Tibial nerve (tissue), 4 donors: ENCODE data around the gene USP5. TPM values are rescaled to one million over a fixed set of nuclear protein-coding genes. Genes with fewer than 3 reads are reported as not detected.
A peak's percentile ranks its signal among the peaks of the same experiment; 100 is the strongest.

Experiments
- DNase-seq, 2 donors: peaks; one replicate each; pipeline ENCODE4 v3.0.0-alpha.2; 2019; ENCODE audit warnings: low spot score in 2 of 2
- H3K27ac ChIP-seq, 4 donors: fragments of 200-600 bp; sonication (generic) in 3 of 4; one replicate each; pipeline ENCODE4 v1.5.1; 2017 to 2019; ENCODE audit warnings: mild to moderate bottlenecking in 1 of 4
- H3K27me3 ChIP-seq, 2 donors: fragments of 200-600 bp; sonication (generic) in 1 of 2; one replicate each; pipeline versions ENCODE4 v1.5.1 to v1.6.0; 2017 to 2019
- H3K36me3 ChIP-seq, 3 donors: fragments of 200-600 bp; sonication (generic); one replicate each; pipeline ENCODE4 v1.5.1; 2018 to 2019
- H3K4me1 ChIP-seq, 4 donors: fragments of 200-600 bp; sonication (generic) in 3 of 4; one replicate each; pipeline ENCODE4 v1.5.1; 2017 to 2019
- H3K4me3 ChIP-seq, 4 donors: fragments of 200-600 bp; sonication (generic) in 3 of 4; one replicate each; pipeline ENCODE4 v1.5.1; 2017 to 2019; ENCODE audit warnings: mild to moderate bottlenecking in 1 of 4, moderate library complexity in 1 of 4
- H3K9me3 ChIP-seq, 4 donors: fragments of 200-600 bp; sonication (generic) in 3 of 4; one replicate each; pipeline ENCODE4 v1.5.1; 2017 to 2019
- EP300 ChIP-seq, 2 donors: sonication (generic); formaldehyde crosslinking; IDR thresholded peaks; one replicate each; pipeline ENCODE4 v1.6.1; 2017; ENCODE audit warnings: antibody characterized with exemption in 2 of 2, mild to moderate bottlenecking in 1 of 2
- POLR2A ChIP-seq, 2 donors: fragments of 450-650 bp; IDR thresholded peaks; one replicate each; pipeline ENCODE4 v1.6.1; 2017; ENCODE audit warnings: antibody characterized with exemption in 2 of 2, mild to moderate bottlenecking in 2 of 2, moderate library complexity in 2 of 2
- WGBS, 2 donors: methylation state at CpG; one replicate each; pipeline ENCODE4 v1.1.5; 2018; 5-methylcytosine and 5-hydroxymethylcytosine counted together
- total RNA-seq, 4 donors: library from RNA; depleted of rRNA; stranded (reverse); fragments of >200 nt; gene quantifications; one replicate each; pipeline ENCODE4 v1.1.0, GENCODE V29; 2016
- TF ChIP-seq, protein P1 (sequence below), 5 experiments: fragments of 200-600 bp in 3 of 5; fragments of 450-650 bp in 2 of 5; sonication (generic) in 3 of 5; IDR thresholded peaks; one replicate each; pipeline ENCODE4 v1.5.1; 2016 to 2019; ENCODE audit warnings: antibody characterized with exemption in 5 of 5, mild to moderate bottlenecking in 3 of 5, moderate library complexity in 2 of 5

Gene USP5, protein sequence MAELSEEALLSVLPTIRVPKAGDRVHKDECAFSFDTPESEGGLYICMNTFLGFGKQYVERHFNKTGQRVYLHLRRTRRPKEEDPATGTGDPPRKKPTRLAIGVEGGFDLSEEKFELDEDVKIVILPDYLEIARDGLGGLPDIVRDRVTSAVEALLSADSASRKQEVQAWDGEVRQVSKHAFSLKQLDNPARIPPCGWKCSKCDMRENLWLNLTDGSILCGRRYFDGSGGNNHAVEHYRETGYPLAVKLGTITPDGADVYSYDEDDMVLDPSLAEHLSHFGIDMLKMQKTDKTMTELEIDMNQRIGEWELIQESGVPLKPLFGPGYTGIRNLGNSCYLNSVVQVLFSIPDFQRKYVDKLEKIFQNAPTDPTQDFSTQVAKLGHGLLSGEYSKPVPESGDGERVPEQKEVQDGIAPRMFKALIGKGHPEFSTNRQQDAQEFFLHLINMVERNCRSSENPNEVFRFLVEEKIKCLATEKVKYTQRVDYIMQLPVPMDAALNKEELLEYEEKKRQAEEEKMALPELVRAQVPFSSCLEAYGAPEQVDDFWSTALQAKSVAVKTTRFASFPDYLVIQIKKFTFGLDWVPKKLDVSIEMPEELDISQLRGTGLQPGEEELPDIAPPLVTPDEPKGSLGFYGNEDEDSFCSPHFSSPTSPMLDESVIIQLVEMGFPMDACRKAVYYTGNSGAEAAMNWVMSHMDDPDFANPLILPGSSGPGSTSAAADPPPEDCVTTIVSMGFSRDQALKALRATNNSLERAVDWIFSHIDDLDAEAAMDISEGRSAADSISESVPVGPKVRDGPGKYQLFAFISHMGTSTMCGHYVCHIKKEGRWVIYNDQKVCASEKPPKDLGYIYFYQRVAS
- 10 to 100 TPM; 47.6 to 63.9 (median 56.8) TPM for total RNA-seq

DNA sequence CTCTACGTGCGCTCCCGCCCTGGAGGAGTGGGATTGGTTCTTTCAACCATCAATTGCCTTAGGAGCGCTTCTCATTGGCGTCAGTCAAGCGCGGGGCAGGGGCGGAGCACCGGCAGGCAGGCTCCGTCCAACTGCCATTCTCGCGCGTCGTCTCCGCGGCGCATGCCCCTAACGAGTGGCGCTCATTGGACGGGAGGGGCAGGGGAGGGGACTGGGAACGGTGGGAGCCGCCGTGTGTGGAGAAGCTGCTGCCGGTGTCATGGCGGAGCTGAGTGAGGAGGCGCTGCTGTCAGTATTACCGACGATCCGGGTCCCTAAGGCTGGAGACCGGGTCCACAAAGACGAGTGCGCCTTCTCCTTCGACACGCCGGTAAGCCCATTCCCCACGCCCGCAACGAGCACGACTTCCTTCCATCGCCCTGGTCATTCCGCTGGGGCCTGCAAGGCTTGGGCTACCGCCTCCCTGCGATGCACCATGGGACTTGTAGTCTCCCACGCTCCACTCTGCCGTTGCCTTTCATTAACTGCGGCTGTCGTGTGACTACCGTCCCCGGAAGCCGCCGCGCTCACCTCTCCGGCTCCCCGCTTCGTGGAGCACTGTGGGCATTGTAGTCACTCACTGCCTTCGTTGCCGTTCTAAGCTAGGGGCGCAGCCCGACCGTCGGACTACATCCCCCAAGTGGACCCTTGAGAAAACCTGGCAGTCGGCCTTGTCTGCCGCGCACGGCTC lies at the start of gene USP5:
Gene USP5 (plus strand): TSS at position 230 of the 730 bp plus-strand sequence. CDS start 30 bp downstream, at position 260.
- H3K4me3 ChIP-seq: peak within 1 kb of the TSS; percentile 62 to 84 (median 67)
- DNase-seq: peak; percentile 95 to 96
- TF ChIP-seq POLR2A (IDR thresholded peaks at IDR 0.05): peak in 1 of 2 donors; percentile 58
- peak; percentile 27 to 88 for TF ChIP-seq EP300 (IDR thresholded peaks at IDR 0.05)
- TF ChIP-seq, protein P1, sequence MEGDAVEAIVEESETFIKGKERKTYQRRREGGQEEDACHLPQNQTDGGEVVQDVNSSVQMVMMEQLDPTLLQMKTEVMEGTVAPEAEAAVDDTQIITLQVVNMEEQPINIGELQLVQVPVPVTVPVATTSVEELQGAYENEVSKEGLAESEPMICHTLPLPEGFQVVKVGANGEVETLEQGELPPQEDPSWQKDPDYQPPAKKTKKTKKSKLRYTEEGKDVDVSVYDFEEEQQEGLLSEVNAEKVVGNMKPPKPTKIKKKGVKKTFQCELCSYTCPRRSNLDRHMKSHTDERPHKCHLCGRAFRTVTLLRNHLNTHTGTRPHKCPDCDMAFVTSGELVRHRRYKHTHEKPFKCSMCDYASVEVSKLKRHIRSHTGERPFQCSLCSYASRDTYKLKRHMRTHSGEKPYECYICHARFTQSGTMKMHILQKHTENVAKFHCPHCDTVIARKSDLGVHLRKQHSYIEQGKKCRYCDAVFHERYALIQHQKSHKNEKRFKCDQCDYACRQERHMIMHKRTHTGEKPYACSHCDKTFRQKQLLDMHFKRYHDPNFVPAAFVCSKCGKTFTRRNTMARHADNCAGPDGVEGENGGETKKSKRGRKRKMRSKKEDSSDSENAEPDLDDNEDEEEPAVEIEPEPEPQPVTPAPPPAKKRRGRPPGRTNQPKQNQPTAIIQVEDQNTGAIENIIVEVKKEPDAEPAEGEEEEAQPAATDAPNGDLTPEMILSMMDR (IDR thresholded peaks at IDR 0.05): peak in 2 of 5 experiments; percentile 9 to 41
- H3K27ac ChIP-seq: peak within 1 kb of the TSS; percentile 86 to 99 (median 94)
- peaks cover 0 to 23% (median 14%) of the 10 kb centered on the region in 4 donors for H3K4me1 ChIP-seq
- no peaks in the 10 kb centered on the region for H3K27me3 ChIP-seq
- 0 to 1% methylated on average over 23 to 55 of the region's 65 CpGs for WGBS, 2 donors
- peaks cover 2 to 45% (median 5%) of the 10 kb centered on the region in 3 donors for H3K36me3 ChIP-seq
- H3K9me3 ChIP-seq: no peaks in the 10 kb centered on the region

DNA sequence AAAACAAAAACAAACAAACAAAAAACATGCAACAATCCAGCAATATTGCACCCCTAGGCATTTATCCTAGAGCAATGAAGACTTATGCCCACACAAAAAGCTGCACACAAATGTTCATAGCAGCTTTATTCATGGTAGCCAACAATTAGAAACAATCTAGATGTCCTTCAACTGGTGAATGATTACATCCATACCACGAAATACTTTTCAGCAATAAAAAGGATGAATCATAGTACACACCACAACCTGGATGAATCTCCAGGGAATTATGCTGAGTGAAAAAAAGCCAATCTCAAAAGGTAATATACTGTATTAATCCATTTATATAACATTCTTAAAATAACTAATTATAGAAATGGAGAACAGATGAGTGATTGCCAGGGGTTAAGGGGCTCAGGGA lies 44.8 kb upstream of the USP5 start:
- no peak for TF ChIP-seq EP300 (IDR thresholded peaks at IDR 0.05)
- TF ChIP-seq POLR2A (IDR thresholded peaks at IDR 0.05): no peak
- TF ChIP-seq, protein P1 (IDR thresholded peaks at IDR 0.05): no peak
- Histone ChIP-seq H3K9me3 (no peaks in the 10 kb centered on the region), H3K27ac (no peak overlapping the region), H3K27me3 (no peaks in the 10 kb centered on the region), H3K36me3 (no peaks in the 10 kb centered on the region), H3K4me1 (no peaks in the 10 kb centered on the region), H3K4me3 (no peak overlapping the region)
- 71 to 77% methylated on average over 1 of the region's 1 CpG for WGBS, 2 donors
- no peak for DNase-seq

DNA sequence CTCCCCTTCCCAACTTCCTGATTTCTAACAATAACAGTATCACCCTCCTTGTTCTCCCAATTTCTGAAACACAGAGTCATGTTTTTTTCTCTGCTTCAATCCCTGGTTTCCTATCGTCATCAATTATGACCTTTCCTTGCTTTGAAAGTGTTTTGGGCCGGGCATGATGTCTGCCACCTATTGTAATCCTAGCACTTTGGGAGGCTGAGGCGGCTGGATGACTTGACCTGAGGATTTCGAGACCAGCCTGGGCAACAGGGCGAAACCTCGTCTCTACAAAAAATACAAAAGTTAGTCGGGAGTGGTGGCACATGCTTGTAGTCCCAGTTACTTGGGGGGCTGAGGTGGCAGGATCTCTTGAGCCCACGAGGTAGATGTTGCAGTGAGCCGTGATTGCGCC lies 42.9 kb upstream of the USP5 start:
- no peak for DNase-seq
- H3K27ac ChIP-seq: no peak overlapping the region
- 62 to 75% methylated on average over 10 of the region's 10 CpGs for WGBS, 2 donors
- H3K9me3 ChIP-seq: no peaks in the 10 kb centered on the region
- no peak for TF ChIP-seq POLR2A (IDR thresholded peaks at IDR 0.05)
- no peak overlapping the region for H3K4me3 ChIP-seq
- H3K27me3 ChIP-seq: no peaks in the 10 kb centered on the region
- no peaks in the 10 kb centered on the region for H3K4me1 ChIP-seq
- no peaks in the 10 kb centered on the region for H3K36me3 ChIP-seq

DNA sequence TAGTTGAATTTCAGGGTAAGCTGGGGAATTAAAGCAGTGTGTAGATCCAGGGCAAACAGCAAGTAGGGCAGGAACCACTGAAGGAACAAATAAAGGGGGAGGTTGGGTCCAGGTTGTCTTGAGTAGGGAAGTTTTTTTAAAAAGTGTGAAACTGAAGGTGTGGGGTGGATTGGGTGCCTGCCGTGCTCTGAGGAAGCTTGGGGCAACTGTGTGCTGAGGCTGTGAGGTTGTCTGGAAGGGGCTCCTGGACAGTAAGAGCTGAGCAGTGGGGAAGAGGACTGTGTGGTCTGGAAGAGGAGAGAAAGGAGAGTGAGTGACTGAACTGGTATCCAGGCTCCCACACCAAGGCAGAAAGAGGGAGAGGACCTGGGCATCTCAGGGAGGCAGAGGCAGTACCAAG lies 41.2 kb upstream of the USP5 start:
- DNase-seq: no peak
- TF ChIP-seq, protein P1 (IDR thresholded peaks at IDR 0.05): no peak
- Histone ChIP-seq H3K27ac (no peak overlapping the region), H3K27me3 (peaks cover 0 to 9% of the 10 kb centered on the region in 2 donors), H3K36me3 (no peaks in the 10 kb centered on the region), H3K4me3 (no peak overlapping the region), H3K4me1 (no peaks in the 10 kb centered on the region), H3K9me3 (no peaks in the 10 kb centered on the region)
- 52 to 68% methylated on average over 1 of the region's 1 CpG for WGBS, 2 donors

DNA sequence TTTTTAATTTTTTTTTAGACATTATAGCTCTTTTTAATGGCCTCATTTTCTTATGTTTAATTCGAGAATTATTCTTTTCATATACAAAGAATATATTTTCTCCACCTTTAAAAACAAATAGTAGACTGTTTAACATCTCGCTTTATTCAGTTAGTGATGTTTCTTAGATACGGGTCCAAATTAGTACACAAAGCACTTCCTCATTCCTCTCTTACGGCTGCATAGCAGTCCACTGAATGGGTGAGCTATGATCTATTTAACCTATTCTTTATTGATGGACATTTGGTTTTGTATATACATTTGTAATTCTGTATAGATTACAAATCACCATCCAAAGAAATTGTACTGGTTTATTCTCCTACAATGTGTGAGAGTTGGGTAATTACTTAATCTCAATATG lies 38.6 kb upstream of the USP5 start:
- TF ChIP-seq, protein P1 (IDR thresholded peaks at IDR 0.05): no peak
- TF ChIP-seq EP300 (IDR thresholded peaks at IDR 0.05) (no peak), POLR2A (IDR thresholded peaks at IDR 0.05) (no peak)
- no peak overlapping the region for H3K4me3 ChIP-seq
- H3K9me3 ChIP-seq: no peaks in the 10 kb centered on the region
- no peak for DNase-seq
- no peaks in the 10 kb centered on the region for H3K4me1 ChIP-seq
- no peaks in the 10 kb centered on the region for H3K36me3 ChIP-seq
- 44 to 46% methylated on average over 4 of the region's 4 CpGs for WGBS, 2 donors
- peaks cover 0 to 9% of the 10 kb centered on the region in 2 donors for H3K27me3 ChIP-seq
- H3K27ac ChIP-seq: no peak overlapping the region
